Activated gamma-delta T cell treated with anti-CD3 and anti-CD28 coated beads, Interleukin-2, amount 50 U/mL, for 16 hours (primary cell): ENCODE results near the gene PDE4D.

Experiments used
- DNase-seq: peaks from one replicate; pipeline ENCODE4 v3.0.0-alpha.2; 2020; ENCODE audit warnings: low read depth

The PDE4D gene

DNA sequence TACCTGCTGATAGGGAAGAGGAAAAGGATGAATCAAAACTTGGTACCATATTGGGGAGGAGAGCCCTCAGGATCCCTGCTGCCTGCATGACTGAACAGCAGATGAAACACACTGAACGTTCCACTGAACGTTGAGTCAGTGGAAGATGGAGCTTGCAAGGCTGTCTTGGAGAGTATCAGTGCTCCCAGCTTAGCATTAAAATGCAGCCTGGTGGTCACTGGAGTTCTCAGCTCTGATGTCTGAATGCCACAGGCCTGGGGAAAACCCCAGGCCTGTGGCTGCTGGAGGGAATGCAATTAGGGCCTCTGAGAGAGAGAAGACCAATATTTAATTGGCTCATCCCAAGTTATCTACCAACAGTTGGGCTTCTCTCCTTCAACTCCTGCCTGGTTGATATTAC, 54.5 kb downstream of the PDE4D start:
- no peak for DNase-seq

DNA sequence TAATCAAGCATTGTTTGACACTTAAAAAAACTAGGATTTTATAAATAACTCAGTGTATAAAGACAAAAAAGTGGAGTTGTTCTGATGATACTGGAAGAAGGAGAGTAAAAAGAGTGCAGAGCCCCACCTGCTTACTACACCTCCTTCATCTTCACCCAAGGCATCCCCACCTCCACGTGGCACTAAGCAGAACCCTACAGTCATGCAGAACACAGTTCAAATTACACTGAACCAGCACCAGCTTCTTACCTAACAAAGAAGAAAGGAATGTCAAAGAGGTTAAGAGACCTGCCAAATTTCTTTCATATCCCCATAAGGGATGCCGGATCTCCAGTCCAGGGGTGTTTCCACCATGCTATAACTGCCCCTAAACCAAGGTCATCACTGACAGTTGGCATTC, 55.5 kb downstream of the PDE4D start:
- DNase-seq: no peak

DNA sequence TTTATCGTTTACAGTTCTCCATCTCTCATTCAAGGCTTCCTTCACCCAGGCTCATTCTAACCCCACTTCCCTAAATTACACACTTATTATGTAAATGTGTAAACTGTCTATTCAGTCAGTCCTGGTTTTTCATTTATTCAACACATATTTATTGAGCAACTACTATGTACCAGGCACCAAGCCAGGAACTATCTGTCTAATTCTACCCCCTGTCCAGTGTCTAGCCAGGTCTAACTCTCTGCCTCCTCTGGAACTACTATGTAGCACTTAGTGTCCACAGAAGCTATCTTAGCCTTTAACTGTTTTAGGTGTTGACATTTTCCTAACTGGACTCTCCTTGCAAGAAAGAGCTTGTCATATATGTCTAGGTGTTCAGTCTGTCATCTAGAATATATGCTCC, 56.5 kb downstream of the PDE4D start:
- DNase-seq: no peak

DNA sequence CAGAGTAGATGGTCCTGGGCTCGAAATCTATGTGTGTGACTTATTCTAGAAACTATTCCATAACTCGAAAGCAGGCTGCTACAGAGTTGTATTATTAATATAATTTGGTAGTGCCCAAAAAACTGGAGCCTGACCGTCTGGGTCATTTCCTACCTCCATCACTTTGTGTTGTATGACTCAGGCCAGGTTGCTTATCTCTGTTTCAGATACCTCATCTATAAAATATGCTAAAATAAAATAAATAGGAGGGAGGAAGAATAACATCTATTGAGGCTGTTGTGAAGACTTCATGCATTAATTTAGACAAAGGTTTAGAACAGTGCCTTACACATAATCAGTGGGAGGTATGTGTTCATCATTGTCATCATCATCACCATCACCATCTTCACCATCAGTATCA, 57.7 kb downstream of the PDE4D start:
- no peak for DNase-seq

DNA sequence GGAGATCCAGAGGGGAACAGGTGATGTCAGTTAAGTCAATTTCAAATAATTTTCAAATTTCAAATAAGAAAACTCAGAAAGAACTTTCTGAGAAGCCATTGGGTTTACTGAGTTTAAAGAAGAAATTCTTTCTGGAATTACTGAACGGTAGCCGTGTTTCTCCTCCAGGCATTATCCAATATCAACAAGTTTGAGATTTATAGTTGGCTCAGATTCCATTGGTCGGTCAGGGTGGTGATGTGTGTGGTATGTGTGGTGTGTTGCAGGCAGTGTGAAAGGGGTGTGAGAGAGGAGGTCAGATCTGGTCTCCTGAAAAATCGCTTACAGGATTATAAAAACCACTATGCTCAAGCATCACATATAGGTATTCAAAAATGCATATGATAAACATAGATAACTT, 60.1 kb downstream of the PDE4D start:
- no peak for DNase-seq

DNA sequence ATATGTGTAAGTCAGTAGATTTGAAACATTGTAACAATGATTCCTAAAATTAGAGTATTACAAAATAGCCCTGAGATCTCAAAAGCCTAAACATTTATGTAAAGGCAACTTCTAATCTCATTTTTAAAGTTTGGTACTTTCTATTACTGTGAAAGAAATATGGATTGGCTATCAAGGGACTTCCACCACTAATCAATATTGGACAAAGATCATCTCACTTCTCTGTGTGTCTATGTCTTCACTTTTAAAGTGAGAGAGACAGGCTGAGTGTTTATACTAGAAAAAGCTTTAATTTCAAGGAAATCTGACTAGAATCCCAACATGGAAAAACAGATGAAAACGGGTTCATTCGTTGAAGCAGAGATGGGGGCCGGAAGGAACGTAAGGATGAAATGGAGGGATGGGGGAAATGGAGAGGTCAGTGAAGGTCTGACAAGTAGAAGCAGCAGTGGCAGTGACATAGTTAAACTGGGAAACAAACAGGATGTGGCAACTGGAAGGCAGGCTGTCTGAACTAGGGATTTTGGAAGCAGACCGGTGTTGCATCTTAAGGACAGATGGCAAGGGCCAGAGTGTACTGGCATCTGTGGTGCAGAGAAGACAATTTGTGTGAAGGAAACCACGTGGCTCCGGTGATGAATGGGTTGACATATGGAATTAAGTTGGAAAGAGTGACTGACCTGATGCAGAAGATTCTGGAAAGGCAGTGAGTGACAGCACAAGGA, 60.8 kb downstream of the PDE4D start:
- no peak for DNase-seq

DNA sequence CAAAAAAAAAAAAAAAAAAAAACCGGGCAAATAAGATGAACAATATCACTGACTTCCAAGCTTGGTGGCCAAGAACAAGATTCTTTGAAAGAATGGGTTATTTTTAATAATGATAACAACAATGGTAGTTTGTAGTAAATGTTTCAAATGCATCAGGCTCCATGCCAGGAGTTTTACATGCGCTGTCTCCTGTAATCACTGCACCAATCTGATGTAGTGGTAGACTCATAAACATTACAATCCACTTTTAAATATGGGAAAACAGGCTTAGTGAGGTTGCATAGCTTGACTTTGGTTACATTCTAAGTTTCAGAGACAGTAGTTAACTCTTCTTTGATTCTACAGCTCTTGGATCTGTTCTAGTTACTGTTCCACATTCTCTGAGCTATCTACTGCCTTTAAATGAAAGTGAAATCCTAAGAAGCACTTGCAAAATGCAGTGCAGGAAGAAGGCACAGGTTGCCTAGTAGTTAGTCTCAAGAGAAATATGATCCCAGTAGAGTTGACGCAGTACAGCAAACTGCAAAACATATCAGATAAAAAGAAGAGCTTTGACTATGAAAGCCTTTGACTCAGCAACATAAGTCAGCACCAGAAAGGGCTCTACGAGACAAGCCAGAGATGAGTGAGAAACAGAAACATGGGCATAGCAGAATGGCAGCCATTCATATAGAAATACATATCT, 62.1 kb downstream of the PDE4D start:
- no peak for DNase-seq

DNA sequence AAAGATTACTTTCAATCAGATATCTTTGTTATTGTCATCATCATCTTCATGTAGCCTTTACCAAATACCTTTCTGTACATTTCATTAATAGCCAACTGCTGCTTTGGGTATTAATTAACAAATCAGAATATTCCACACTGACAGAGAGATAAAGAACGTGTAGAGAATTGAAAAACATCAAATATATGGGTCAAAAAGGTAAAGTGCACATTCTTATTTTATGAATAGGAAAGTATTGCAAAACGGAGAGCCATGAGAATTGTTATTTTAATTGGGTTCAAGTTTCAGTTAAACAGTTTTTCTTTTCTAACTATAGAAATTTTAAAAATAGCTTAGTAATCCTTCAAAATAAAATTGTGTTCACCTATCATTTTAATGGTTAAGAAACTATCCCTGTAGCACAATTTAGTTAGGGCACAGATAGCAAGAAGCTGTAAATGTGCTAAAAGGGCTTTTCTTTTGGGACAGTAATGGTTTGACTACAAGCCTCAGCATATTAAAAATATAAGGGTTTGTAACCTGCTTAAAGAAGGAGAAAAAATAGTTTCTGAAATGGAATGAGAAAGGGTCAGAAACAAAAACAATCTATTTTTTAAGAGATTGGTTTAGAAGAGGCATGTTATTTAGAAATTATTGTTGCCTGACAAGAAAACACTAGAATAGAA, 62.9 kb downstream of the PDE4D start:
- DNase-seq: no peak

DNA sequence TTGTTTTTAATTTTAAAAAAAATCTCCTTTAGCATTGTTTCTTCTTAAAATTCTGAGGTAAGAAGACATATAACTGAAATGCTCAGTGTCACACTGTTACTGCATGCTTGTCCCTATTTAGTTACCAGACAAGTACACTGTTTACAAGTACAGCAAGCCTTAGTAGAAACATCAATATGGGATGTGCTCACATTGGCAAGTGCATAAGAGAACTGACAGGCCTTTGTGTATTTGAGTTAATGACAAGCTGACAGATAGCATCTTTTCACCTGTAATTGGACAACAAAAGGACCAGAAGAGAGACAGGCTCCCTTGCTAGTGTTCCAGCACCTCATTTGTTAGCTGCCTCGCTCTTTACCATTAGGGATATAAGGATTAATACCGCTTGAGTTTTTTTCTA, 63.6 kb downstream of the PDE4D start:
- no peak for DNase-seq

DNA sequence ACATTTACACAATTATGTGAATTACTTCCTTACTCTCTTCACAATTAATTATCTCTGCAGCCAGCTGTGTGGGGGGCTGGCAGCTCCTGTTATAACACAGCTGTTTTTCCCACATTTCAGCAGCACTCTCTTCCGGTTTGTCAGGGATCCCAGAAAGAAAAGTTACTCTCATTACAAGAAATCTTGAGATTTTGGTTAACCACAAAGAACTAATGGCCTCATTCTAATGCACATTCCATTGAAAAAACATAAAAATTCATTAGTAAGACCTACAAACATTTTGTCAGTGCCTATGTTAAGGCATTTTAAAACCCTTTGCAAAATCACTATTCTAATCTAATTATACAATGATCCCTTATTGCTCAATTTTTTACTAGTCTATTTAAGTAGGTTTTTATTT, 64.1 kb downstream of the PDE4D start:
- DNase-seq: no peak

DNA sequence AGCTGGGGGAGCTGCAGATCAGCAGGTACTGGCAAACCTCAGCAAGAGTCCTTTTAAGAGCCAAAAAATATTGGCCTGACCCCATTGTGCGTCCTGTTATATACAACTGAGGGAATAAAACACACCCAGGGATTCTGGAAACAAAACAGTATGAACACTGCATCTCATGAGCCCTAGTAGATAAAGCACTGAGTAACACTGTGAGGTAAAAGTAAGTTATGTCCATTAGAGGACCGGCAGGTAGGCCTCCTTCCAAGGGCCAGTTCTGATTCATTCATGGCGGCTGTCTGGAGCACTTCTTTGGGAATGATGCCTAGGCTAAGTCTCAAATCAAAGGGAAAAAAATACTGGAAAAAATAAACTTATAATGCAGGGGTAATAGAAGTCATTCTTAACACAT, 64.9 kb downstream of the PDE4D start:
- DNase-seq: no peak

DNA sequence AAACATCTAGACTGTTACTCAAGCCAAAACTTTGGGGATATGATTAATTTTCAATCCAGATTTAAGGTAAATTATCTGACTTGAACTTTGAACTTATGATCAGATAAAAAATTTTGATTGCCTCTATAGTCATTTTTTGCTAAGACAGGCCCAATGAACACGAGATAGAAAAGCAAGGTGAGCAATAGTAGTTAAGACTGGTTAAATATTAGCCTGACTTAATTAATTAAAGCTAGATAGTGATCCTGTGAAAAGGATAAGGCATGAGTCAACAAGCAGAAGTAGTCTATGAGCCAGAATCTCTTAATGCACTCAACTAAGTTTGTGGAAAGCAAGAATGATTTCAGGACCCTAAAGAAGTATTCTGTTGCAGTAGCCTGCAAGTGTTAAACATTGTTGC, 66.5 kb downstream of the PDE4D start:
- no peak for DNase-seq

DNA sequence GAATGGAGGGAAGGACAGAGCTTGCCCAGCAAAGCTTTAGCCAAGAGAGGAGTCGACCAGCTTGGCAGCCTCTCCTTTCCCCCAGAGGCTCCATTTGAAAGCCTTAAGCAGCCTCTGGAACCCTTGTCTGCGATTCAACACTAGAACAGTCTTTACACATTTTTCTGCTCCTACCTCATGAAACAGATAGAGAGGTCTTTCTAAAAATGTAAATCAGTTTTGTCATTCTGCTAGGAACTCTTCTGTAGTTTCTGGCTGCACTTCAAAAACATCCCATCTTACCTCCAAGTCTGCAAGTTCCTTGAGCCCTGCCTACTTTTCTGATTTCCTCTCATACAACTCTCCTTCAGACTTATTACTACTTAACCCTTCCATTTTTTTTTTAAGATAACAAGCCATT, 70.1 kb downstream of the PDE4D start:
- no peak for DNase-seq

DNA sequence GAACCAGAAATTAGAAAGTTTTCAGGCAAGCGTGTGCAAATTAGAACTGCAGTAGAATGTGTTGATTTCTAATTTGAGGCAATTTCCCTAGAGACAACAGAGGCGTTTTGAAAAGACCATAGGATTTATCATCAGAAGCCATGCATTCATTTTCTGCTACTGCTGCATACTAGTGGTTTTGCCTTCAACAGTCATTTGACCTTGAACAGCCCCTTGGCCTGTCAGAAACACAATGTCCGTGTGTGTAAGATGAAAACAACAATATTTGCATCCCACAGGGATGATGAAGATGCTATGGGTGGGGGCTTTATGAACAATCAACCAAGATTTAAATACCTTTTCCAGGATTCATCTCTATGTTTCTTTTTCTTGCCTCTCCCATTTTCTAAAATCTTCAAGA, 73.7 kb downstream of the PDE4D start:
- DNase-seq: no peak

DNA sequence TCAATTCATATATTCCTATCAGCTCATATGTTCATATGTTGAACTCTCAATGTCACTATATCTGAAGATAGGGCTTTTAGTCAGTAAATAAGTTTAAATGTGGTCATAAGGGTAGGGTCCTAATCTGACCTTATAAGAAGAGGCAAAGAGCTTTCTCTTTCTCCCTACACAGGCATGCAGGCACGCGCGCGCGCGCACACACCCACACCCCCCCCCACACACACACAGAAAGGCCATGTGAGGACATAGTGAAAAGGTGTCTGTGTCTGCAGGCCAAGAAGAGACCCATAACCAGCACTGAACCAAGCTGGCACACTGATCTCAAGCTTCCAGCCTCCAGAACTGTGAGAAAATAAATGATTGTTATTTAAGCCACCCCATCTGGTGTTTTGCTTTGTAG, 76.0 kb downstream of the PDE4D start:
- DNase-seq: no peak

DNA sequence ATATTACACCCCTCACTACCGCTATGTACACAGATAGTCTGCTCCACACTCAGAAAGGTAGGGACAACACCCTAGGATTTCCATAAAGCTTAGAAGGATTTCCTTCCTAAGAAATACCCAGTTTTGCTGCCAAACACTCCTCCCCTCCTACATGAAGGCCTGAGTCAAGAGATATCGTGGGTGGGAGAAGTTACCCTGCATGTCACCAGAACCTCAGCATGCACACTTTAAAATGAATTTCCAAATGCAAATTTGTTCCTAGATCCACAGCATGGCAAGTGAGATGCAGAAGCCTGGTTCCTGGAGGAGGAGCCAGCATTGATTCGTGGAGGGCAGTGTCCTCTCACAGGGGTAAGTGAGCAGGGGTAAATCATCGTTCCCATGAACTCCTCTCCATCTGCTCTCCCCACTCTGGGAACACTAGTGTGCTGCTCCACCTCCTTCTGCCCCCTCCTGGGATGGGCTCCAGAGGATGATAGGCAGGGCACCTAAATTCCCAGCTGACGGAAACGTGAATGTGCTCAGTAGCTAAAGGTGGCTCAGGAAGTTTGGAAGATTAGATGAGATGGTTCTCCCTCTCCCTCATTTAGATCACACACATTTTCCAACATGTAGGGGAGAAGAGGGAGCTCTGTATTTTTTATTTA, 76.7 kb downstream of the PDE4D start:
- DNase-seq: no peak

DNA sequence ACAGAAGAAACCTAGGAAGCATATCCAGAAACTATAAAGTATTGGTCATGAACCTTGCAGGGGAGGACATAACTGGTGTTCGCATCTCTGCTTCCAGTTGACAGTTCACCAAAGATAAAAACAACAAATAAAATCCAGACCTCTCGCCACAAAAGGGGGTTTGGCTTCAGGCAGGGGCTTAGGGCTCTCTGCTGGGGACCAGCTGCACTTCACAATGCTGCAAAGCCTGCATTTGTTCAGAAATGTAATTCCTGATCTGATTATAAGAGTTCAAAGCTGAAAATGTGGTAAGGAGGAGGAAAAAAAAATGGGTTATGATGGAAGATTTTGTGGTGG, 79.0 kb downstream of the PDE4D start:
- no peak for DNase-seq

DNA sequence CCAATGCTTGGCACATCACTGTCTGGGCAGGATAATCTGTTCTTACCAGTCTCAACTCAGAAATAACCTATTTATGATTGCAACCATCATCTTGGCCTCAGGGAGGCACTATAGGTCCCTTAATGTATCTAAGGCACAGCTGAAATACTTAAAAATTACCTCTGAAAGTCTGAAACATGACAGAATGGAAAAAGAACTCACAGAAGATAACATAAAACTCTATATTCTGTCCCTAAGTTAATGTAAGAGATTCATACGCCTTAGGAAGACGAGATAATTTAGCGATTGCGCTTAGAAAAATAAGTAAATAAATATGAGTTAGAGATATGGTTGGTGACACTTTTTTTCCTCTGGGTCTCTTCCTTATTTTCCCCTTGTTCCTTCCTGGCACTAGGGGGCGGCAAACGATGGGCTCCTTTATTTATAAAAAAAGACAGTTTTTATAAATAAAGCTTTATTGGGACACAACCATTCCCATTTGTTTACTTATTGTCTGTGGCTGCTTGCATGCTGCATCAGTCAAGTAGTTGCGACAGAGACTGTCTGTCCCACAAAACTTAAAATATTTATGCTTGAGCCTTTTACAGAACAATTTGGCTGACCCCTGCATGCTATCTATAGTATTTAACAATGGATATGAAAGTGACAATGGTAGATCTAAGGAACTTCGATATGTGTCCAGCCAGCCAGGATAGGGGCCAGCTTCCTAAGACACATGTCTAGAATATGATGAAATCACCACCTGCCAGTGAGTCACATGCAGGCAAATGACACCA, 79.6 kb downstream of the PDE4D start:
- DNase-seq: no peak

DNA sequence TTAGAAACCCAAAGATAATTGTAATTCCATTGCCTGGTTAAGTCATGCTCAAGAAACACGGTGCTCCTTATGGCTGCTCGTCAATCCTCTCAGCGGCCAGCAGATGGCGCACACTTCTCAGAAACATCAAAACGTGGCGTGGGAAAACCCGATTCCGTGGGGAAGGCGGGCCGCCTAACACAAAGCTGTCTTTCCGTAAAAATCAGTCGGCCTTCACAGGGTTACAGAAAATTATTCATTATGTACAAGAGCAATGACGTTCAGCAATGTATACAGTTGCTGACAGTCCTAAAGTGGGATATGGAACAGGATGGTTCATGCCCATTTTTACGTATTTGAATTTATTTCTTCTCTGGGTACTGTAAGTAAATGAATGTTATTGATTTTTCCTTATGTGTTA, 83.5 kb downstream of the PDE4D start:
- peak; percentile 32 for DNase-seq

DNA sequence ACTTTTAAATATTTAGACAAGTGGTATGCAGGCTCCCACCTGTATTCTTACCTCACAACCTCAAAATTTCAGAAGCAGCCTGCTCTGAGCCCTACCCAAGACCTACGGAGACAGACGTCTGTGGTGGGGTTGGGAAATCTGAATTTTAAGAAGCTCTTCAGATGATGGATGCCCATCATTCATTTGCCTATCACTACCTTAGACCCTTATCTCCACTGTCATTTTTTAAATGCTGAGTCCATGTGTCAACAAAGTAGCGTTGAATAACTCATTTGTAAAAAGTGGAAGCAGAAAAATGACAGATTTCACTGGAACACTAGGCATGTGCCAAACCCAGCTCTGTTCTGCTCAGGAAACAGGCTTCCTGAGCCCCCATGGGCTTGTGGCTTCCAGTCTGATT, 85.7 kb downstream of the PDE4D start:
- no peak for DNase-seq

DNA sequence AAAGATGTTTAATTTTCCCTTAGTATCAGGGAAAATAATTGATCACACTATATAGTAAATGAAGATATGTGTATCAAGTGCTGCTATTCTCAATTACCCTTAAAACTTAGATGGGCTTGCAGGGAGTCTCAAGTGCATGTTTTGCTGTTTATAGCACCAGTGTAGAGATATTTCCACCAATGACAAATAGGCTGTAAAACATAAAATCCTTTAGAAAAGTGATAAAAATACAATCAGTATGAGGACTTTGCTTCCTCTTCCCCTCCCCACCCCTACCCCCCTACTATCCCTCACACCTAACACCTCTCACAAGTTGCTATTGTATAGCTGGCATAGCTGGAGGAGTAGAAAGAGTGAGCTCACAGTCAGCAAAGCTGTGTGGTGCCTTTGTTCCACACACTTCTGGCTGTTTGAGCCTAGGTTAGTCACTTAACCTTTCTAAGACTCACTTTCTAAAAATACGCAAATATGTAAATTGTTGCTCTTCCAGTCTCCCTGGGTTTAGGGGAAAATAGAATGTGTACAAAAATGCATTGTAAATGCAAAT, 93.1 kb downstream of the PDE4D start:
- DNase-seq: no peak
